ENCODE results near the gene NTSR2.

GRCh38 chr2:11640132-11640531 lies 29.9 kb downstream of the NTSR2 start:
- TF ChIP-seq JUND (IDR thresholded peaks at IDR 0.05) (no peak), TAF1 (conservative IDR thresholded peaks at IDR 0.05) (no peak), CTCF (IDR thresholded peaks at IDR 0.05; ENCODE audit: low read depth, low read length, missing input control) (no peak), MAX (IDR thresholded peaks at IDR 0.05) (no peak), REST (IDR thresholded peaks at IDR 0.05) (no peak), RAD21 (IDR thresholded peaks at IDR 0.05) (no peak), YY1 (IDR thresholded peaks at IDR 0.05) (no peak), GABPA (IDR thresholded peaks at IDR 0.05 in 1 of 2, conservative IDR thresholded peaks at IDR 0.05 in 1 of 2) (no peak), ZBTB33 (IDR thresholded peaks at IDR 0.05) (no peak), HNF4A (conservative IDR thresholded peaks at IDR 0.05) (no peak), HNF4G (IDR thresholded peaks at IDR 0.05) (no peak), FOXA1 (IDR thresholded peaks at IDR 0.05) (no peak), SP1 (IDR thresholded peaks at IDR 0.05) (no peak), RXRA (IDR thresholded peaks at IDR 0.05) (no peak)
